HG03060 (cell line): Measurements from ENCODE around the gene CACNA2D4.

Experiments used
- ATAC-seq: cut with Tn5 transposase; IDR thresholded peaks from one replicate; pipeline ENCODE4 v1.9.1; 2021; ENCODE audit warnings: low read depth, moderate number of reproducible peaks; ENCODE audit not compliant: unreplicated experiment

CACNA2D4 gene

DNA sequence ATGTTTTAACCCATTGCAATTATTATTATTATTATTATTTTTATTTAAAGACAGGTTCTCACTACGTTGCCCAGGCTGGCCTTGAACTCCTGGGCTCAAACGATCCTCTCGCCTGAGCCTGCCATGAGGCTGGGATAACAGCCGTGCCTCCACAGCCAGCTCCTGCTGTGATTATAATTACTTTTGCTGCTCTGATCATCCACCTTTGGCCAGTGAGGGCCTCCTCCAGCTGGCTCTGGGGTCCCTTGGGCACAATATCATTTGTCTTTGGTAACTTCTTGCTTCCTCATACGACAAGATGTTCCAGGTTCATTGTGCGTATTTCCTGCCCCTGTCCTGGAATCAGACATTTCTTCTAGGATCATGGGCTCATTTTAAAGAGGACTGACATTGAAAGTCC is 69.7 kb downstream of the CACNA2D4 start:
- ATAC-seq, result no peak

DNA sequence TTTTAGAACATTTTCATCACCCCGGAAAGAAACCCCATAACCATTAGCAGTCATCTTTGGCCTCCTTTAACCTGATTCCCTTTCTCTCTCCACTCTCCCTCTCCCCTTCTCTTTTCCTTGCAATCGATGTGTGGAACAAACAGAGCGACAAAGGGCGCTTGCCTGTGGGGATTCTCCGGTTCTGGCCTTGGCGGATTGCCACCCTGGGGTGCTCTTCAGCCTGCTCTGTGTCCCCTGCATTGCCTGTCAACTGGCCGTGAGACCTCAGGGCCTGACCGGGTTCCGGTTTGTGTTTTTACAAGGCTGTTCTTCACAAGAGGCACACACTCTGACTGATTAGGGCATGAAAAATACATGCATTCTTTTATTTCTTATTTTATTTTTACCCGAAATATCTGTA is 70.3 kb downstream of the CACNA2D4 start:
- no peak for ATAC-seq

DNA sequence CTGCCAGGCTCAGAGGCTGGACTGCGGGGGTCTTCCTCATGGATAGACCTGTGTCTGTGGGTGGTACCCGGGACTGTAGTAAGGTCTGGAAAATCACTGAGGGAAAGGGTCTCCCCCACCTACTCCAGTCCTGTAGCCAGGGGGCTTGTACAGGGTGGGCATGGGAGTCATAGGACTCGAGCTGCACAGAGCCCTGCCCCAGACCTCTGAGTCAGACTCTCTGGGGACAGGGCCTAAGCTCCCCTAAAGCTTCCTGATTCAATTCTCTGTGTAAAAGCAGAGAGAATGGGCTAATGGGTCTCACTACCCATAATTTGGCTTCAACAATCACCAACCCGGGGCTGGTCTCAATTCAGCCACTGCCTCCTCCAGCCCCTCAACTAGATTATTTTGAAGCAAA is 71.0 kb downstream of the CACNA2D4 start:
- no peak for ATAC-seq

DNA sequence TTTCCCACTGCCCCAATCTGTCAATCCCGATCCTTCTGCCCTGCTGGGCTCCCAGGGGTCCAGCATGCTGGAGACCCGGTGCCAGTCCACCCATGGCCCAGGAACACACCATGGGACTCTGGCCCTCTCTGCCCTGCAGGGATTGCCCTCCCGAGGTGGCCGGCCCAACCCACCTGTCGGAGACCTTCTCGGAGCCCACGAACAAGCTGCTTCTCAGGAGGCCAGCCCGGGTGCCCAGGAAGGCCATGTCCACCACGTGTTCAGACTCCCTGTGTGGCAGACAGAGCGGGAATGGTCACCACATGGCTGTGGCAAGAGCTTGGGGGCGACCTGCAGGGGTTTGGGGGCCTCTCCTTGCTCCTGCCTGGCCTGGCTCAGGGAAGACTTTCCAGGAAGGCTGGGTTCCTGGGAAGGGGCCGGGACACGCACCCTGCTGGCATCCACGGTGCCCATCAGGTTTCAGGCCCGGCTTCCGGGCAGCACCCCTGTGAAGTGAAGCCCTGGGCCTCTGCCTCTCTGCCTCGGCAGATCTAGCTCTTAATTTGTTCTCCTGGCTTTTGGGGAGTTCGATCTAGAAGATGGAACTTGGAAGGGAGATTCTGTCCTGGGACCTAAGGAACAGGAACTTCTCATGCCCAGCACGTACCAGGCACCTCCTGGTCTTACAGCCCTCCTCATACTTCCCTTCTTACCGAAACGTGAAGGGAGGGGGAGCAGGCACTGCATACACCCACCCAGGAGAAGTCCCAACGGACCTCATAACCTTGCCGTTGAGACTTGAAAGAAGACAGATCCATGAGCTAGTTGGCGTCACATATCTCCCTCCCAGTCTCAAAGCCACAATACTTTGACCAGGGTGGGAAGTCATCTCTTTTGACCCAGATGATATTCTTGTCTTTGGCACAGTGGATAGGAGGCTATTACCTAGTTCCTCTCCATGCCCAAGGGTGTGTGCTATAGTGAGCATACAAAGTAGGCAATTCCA is 71.7 kb downstream of the CACNA2D4 start:
- no peak for ATAC-seq

DNA sequence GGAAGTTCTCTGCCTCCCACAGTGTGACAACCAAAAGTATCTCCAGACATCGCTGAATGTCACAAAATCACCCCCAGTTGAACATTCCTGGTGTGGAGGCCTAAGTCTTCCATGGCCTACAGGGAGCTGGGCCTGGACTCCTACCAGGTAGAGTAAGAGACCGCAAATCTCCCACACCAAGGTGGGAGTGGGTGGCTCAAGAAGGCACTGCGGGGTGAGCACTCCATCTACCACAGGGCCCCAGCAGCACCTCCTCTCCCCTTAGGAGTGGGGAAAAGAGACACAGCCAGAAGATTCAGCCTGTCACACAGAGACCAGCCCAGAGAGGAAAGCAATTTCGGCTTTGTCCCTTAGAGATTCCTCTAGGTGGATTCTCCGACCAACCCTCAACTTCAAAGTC is 72.6 kb downstream of the CACNA2D4 start:
- ATAC-seq, result no peak

DNA sequence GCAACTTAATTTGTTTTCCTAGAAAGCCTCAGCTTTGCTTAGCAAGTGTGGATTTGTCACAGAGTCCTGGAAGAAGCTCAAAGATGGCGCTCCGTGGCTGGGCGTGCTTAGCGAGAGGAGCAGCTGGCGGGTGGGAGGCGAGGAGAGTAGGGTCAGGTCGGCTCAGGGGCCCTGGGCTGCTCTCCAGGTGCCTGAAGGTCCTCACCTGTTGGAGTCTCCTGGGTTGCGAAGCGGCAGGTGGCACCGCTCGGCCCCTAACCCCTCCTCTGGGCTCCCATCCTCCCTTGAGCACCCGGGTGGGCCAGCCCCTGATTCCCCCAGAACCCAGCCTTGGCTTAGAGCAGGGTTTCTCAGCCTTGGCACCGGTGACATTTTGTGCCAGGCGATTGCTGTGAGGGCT is 73.0 kb downstream of the CACNA2D4 start:
- ATAC-seq, result no peak

DNA sequence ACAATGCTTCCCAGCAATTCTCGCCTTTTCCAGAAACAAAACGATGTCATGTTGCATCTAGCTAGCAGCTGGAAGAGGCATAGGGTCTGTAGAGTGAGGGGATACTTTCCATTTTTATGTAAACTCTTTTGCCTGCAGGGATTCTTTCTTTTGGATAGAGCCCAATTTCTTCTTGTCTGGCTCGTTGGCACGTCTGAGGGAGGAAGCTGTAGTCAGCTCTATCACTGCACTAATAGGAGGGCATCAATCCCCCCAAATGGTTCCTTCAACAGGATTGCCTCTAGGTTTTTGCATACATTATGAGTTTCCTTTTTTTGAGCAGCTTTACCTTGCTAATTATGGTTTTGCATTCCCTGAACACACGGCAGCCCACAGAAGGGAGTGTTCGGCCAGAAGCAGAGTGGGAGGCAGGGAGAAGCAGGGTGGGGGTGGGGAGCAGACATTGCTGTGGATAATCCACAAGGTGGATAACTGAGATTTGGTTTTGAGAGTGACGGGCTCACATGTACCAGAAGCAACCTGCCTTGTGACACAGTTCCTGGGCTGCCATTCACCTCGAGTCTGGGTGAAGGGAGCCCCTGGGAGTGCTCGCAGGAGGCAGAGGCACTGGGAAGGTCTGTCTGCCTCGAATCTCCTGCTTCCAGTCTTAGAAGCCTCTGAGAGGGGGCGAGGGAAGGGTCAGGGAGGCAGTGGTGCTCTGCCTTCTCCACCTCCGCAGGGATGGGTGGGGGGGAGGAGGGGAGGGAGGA is 73.6 kb downstream of the CACNA2D4 start:
- no peak for ATAC-seq

DNA sequence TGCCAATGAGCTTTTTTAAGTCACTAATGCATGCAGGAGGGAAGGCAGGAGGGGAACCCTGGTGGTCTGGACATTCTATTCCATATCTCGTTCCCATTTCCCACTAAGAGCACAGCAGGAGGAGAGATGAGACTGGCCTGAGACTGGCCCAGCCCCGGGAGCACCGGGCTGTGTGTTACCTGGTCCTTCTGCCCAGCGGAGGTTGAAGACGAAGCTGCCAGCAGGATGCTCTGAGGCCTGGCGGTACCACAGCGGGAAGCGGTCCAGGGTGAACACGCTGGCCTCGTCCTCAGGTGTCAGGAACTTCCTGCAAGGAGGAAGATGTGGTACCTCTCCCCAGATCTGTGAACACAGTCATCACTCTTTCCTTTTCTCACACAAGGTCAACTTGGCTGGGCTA is 74.2 kb downstream of the CACNA2D4 start:
- ATAC-seq, result no peak

DNA sequence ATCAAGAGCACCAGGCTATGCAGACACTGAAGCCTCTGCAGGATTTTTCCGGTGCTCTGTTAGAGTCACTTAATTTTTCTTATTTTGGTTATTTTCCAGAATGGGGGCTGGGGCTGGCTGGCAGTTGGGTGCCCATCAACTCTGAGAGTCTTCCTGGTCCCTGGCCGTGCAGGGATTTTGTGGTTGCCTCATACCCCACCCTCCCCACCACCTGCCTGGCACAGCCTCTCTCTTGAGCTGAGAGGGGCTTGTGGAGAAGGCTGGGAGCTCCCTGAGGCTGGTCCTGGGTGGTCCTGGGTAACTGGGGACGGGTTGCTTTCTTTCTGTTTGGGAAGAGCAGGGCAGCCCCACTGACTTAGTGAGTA is 74.8 kb downstream of the CACNA2D4 start:
- ATAC-seq, result no peak

DNA sequence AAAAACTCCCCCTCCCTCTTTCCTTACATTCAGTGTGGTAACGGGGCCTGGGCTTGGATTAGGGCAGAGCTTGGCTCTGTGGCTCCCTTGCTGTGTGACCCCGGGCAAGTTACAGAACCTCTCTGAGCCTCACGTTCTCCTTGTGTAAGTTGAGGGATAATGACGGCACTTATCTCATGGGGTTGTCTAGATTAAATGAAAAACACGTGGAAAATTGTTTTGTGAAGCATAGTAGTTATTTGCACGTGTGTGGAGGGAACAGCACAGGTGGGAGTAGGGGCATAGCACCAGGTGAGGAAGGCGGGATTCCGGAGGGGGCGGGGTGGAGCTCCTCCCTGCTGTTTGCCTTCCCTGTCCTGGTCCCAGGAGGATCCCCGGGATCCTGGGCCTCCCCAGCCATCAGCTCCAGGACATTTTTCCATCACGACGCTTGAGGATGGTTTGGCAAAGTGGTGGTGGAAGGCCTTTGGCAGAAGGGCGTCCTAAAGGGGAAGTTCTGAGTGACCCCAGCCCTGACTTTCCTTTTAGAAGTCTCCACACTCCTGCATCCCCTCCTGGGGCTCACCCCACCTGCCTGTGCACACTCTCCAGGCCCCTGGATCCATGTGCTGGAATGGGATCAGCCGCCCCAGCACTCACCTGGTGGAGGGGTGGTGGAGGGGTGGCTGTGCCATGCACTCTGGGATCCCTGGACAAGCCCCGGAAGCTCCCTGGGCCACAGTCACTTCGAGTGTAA is 75.4 kb downstream of the CACNA2D4 start:
- ATAC-seq, result no peak

DNA sequence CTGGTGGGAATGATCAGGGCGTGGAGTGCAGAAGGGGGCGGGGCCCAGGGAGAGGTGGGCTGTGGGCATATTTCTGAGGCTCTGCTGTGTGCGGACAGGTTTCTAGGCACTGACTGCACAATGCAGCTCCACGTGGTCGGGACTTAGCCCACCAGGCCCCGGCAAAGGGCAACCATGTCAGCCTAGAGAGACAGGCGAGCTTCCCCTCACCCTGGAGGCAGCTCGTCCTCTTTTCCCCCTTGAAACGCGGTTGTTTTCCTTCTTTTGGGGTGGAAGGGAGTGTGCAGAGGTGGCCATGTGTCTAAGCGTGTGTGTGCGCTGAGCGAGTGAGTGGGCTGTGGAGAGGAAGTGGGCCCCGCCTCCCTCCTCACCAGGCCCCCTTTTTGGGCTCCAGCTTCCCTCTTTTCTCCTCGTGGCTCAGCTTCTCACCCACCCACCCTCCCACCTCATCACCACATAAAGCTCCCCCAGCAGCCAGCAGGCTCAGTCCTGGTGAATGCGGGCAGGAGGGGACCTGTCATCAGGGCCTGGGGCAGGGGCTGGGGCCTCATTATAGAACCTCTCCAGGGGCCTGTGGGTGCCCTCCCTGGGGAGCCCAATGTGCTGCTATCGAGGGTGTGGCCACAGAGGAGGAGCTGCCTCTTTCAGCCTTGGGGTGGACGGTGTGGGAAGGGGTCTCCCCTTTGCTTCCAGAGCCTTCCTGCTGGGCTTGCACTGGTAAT is 76.1 kb downstream of the CACNA2D4 start:
- ATAC-seq, result no peak

DNA sequence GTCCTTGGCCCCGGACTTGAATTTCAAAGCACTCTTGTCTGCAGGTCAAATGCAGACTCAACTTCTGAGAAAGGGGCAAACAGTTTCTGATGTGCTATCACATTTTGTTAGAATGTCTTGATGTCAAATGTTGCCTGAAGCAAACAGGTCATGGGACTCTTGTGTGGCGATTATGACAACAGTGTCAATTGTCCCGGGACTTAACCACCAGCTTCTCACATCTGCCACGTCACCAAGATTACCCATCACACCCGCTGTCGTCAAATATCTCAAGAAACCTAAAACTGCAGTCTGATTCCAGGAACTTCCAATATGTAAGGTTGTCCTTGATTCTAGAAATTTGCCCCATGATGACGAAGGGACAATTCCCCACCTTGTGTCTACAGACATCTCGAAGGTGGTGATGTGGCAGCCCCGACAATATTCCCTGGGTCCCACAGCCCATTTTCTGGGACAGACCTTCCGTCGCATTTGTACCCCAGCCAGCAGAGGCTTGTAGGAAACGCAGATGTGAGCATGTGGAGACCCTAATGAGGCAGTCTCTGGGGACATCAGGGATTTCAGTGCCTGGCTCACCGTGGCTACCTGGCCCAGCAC is 76.8 kb downstream of the CACNA2D4 start:
- ATAC-seq, result no peak

DNA sequence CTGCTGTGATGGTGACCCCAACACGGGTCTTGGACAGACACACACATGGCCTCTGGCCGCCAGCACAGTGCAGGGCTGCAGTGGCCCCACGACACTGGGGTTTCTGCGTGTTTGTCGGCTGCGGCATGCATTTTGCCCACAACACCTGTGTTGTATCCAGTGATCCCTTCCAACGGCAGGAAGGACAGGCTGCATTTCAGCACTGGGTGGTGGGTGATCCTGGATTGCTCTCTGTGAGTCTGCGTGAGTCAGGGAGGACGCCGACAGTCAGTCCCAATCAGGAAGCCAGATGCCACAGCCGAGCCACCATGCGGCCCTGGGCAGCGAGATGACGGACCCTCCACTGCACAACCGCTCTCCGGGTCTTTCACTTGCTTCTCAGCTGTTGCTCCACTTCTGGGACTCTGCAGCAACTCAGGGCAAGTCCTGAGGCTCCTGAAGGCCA is 77.4 kb downstream of the CACNA2D4 start:
- no peak for ATAC-seq

DNA sequence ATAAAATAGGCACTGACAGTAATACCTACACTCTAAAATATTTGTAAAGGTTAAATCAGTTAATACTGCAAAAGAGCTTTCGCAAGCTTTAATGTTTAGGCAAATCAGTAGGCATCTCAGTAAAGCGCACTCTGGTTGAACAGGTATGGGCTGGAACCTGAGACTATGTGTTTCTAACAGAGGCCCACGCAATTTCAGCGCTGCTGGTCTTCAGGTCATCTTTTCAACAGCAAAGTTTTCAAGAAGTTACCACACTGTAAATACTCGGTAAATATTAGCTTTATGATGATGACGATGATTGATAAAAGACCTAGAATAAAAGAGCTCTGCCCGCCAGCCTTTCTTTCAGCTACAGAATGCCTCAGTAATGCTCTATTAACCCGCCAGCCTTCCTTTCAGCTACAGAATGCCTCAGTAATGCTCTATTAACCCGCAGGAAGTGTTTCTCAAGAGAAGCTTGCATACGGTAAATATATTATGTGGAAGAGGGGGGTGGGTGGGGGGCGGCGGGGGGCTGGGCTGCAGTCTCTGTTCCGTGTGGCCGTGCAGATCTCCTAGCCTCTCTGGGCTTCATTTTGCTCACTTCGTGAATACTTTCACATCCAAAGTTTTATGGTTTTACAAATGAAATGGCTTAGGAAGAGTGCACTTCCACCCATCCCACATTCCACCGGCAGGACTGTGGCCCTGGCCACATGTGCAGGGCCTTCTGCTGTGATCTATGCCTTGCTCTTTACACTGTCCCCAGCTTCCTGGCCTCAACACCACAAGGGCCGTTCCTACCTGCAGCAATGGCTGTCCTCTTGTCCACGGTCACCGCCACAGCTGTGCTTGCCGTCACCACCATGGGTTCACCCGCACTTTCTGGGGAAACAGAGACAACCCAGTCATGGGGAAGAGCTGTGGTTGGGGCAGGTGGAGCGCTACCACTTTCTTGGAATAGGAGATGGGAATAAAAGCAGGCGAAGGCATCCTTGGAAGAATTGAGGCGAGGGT is 78.2 kb downstream of the CACNA2D4 start:
- ATAC-seq, result no peak

DNA sequence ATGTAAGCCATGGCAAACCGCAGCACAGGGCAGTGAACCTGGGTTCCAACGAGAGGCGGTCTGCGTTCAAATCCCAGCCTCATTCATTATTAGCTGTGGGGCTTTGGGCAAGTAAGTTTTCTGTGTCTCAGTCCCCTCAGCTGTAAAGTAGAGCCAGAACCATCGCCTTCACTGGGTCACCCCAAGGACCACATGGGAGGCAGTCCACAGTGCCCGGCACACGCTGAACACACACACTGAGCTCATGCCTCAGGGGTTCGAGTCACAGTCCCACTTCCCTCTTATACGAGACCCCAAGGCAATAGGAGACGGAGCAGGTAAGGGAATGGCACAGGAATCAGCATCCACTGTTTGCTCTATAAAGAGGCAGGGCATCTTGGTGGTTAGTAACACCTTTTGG is 79.0 kb downstream of the CACNA2D4 start:
- ATAC-seq, result no peak

DNA sequence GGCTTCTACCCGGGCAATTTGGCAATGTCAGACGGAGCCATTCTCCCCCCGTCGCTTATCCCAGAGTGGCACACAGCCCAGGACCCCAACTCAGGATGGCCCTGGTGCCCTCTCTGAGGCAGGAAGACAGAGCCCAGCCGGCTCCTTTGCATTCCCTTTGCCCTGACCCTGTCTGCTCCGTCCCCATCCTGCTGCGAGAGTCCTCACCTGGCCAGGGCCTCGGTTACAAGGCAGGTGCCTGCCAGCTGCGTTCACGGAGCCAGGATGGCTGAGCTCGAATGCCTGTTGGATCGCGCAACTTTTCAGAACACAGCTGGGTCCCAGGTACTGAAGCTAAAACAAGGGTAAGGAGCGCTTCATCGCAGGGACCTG is 79.5 kb downstream of the CACNA2D4 start:
- no peak for ATAC-seq

DNA sequence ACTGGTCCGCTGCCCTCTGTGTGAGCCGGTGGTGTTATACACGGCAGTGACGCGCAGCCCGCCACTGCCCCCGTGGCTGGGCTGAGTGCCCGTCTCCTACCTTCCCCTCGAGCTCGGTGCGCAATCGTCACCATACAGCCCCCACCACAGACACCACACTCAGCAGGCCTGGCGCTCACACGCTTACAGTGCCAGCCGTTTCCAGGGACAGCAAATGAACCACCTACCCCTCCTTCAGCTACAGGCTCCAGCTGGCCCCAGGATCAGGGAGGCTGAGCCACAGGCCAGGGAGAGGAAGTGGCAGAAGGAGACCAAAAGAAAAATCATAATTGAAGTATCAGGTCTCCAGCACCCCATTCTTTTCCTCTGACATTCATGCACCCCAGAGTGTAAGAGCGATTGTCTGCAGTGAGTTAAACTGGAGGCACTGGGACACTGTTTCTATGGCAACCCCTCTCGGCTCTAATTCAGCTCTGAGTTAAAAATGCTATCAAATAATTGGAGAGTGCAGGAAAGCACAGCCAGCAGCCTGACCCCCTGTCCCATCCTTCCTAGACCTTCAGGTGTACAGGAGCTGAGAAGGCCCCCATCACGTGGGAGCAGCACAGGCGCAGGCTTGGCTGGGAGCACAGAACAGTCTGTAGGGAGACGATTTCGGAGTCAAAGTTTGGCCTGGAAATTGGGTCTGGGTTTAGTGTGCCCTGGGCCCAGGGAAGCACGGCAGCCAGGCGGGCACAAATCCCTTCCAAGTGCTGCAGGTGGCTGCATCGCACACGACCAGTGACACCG is 80.1 kb downstream of the CACNA2D4 start:
- no peak for ATAC-seq

DNA sequence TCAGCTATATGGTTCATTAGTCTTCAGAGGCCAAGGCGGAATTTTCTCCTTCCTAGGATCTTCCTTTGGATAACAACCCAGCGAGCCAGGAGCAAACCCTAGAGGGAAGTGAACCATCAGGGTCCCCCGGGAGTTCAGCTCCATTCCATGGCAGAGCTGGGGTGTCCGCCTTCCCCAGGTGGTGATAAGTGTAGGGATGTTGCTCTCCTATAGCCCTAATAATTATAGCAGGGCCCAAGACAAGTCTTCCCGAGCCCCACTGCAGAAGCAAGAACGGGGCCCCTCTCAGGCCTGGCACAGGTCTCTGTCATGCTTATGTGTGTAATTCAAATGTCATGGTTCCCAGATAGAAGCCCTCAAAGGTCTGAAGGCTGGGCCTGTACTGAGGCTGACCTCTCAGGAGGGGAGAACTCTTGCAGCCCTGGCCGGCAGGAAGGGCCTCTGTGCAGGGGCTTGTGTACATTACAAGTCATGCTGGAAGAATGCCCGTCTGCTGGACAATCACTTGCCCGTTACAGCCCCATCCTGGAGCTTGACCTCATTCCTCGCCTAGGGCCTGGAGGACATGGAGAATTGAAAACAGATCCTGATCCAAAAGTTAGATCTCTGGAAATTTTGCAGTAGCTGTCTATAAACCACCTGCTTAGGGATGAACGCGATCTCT is 80.8 kb downstream of the CACNA2D4 start:
- no peak for ATAC-seq
